Mesothelial cell of epicardium (in vitro differentiated cells): ENCODE measurements around the gene KLF11. TPM values are rescaled to one million over a fixed set of nuclear protein-coding genes. Genes with fewer than 3 reads are reported as not detected.

ENCODE experiments used
- DNase-seq, 2 experiments: peaks; one replicate each; pipeline ENCODE4 v3.0.0; 2021; ENCODE audit warnings: low spot score in 2 of 2; ENCODE audit not compliant: unreplicated experiment in 2 of 2
- H3K27ac Mint-ChIP-seq: 2 replicates; pipeline ENCODE4 v1.8.0; 2021; ENCODE audit warnings: mixed read lengths
- H3K27me3 Mint-ChIP-seq: 2 replicates; pipeline ENCODE4 v1.8.0; 2021; ENCODE audit warnings: low read depth, mixed read lengths
- H3K36me3 Mint-ChIP-seq: 2 replicates; pipeline ENCODE4 v1.8.0; 2021; ENCODE audit warnings: mixed read lengths
- H3K4me1 Mint-ChIP-seq: 2 replicates; pipeline ENCODE4 v1.8.0; 2021; ENCODE audit warnings: mixed read lengths
- H3K4me3 Mint-ChIP-seq: 2 replicates; pipeline ENCODE4 v1.8.0; 2021; ENCODE audit warnings: mild to moderate bottlenecking, moderate library complexity, mixed read lengths
- H3K9me3 Mint-ChIP-seq: 2 replicates; pipeline ENCODE4 v1.8.0; 2021; ENCODE audit warnings: mixed read lengths
- total RNA-seq: library from RNA; stranded (reverse); gene quantifications from 3 replicates; pipeline ENCODE4 v1.2.1, GENCODE V29; 2021
- TF ChIP-seq, protein P1 (sequence below): fragments of 200-600 bp; sonication (generic); IDR thresholded peaks from one replicate; pipeline ENCODE4 v1.5.0; 2021; ENCODE audit warnings: antibody characterized with exemption; ENCODE audit not compliant: unreplicated experiment

KLF11 gene
- total RNA-seq, 1 donor from 2014 or later, result 15.8 TPM

DNA sequence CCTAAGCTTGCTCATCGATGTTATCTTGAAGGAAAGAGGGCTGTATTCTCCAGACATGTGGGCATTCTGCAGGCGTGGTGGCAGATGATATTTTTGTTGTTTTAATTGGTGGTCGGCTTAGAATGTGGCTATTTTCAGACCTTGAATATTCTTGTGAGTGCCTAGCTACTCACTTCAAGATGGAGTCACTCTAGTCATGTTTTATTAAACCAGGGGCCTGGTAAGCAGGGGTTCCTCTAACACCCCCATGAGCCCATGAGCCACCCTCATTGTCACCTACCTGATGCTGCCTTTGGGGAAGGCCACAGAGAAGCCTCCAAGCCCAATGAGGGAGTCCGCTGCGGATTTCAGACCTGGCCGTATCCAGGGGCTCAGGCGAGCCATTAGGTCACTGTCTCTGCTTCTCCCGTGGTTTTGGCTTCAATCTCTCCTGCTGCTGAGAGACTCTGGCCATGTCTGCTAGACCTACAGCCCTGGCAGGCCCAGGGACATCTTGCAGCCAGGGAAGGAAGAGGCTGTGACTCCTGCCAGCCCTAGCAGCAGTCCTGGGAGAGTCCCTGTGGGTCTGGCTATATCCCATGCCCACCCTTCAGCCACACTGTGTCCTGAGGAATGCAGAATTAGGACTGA lies 16.3 kb upstream of the KLF11 start:
- no peak for DNase-seq
- no peak overlapping the region for H3K4me3 Mint-ChIP-seq
- H3K27me3 Mint-ChIP-seq, result no peaks in the 10 kb centered on the region
- H3K27ac Mint-ChIP-seq, result no peak overlapping the region
- no peaks in the 10 kb centered on the region for H3K9me3 Mint-ChIP-seq
- TF ChIP-seq, protein P1, sequence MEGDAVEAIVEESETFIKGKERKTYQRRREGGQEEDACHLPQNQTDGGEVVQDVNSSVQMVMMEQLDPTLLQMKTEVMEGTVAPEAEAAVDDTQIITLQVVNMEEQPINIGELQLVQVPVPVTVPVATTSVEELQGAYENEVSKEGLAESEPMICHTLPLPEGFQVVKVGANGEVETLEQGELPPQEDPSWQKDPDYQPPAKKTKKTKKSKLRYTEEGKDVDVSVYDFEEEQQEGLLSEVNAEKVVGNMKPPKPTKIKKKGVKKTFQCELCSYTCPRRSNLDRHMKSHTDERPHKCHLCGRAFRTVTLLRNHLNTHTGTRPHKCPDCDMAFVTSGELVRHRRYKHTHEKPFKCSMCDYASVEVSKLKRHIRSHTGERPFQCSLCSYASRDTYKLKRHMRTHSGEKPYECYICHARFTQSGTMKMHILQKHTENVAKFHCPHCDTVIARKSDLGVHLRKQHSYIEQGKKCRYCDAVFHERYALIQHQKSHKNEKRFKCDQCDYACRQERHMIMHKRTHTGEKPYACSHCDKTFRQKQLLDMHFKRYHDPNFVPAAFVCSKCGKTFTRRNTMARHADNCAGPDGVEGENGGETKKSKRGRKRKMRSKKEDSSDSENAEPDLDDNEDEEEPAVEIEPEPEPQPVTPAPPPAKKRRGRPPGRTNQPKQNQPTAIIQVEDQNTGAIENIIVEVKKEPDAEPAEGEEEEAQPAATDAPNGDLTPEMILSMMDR, result no peak
- no peaks in the 10 kb centered on the region for H3K36me3 Mint-ChIP-seq
- H3K4me1 Mint-ChIP-seq, result peaks cover 11% of the 10 kb centered on the region

DNA sequence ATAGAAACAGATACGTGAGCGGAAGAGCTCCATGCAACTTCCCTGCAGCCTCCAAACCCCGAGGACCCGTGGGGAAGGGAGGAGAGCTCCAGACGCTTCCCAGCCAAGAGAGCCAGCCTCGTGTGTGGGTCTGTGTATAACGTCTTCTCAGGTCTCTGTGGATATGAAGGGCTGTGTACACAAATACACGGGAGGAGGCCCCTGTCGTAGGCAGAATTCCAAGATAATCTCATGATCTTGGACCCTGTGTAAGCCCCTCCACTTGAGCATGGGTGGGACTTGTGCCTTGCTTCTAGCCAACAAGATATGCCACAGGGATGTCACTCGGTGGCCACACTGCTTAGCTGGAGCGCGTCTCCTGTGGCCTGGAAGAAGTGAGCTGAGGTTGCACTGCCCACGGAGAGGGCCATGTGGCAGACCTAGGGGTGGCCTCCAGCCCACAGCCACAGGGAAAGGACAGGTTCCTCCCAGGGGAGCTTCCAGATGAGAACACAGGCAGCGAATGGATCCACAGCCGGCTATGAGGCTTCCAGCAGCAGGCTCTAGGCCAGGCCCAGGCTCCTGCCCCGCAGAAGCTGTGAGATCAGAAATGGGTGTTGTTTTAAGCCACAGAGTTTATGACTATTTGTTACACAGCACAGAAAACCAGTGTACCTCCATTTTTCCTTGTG lies 15.6 kb upstream of the KLF11 start:
- Mint-ChIP-seq H3K36me3 (no peaks in the 10 kb centered on the region), H3K27ac (no peak overlapping the region), H3K4me3 (no peak overlapping the region), H3K4me1 (peaks cover 11% of the 10 kb centered on the region), H3K27me3 (no peaks in the 10 kb centered on the region), H3K9me3 (no peaks in the 10 kb centered on the region)
- TF ChIP-seq, protein P1, result no peak
- no peak for DNase-seq

DNA sequence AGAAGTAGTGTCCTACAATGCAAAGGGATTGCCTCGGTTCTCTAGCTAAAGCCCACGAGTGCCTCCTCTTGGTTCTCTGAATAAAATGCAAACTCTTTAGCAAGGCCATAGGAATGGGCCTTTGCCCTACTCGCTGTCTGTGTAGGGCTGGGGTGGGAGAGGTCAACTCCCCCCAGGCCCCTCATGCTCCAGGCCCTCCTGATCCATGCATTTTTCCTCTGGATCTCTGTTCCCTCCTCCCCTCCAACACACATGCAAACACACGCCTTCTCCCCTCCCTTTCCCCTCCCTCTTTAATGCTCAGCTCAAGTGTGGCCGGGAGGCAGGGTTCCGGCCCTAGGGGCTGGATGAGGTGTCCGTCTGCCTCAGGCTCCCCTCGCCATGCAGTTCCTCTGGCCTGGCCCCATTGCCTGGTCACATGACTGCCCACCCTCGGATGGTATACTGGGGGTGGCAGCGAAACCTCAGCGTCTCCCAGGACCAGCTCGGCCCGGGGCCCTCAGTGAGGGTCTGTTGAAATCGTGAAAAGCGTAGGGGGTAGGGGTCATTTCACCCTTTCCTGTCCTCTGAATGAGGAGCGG lies 14.9 kb upstream of the KLF11 start:
- no peak overlapping the region for H3K27ac Mint-ChIP-seq
- no peak for DNase-seq
- H3K4me3 Mint-ChIP-seq, result no peak overlapping the region
- TF ChIP-seq, protein P1, result no peak
- H3K27me3 Mint-ChIP-seq, result no peaks in the 10 kb centered on the region
- H3K9me3 Mint-ChIP-seq, result no peaks in the 10 kb centered on the region
- no peaks in the 10 kb centered on the region for H3K36me3 Mint-ChIP-seq
- H3K4me1 Mint-ChIP-seq, result peaks cover 11% of the 10 kb centered on the region

DNA sequence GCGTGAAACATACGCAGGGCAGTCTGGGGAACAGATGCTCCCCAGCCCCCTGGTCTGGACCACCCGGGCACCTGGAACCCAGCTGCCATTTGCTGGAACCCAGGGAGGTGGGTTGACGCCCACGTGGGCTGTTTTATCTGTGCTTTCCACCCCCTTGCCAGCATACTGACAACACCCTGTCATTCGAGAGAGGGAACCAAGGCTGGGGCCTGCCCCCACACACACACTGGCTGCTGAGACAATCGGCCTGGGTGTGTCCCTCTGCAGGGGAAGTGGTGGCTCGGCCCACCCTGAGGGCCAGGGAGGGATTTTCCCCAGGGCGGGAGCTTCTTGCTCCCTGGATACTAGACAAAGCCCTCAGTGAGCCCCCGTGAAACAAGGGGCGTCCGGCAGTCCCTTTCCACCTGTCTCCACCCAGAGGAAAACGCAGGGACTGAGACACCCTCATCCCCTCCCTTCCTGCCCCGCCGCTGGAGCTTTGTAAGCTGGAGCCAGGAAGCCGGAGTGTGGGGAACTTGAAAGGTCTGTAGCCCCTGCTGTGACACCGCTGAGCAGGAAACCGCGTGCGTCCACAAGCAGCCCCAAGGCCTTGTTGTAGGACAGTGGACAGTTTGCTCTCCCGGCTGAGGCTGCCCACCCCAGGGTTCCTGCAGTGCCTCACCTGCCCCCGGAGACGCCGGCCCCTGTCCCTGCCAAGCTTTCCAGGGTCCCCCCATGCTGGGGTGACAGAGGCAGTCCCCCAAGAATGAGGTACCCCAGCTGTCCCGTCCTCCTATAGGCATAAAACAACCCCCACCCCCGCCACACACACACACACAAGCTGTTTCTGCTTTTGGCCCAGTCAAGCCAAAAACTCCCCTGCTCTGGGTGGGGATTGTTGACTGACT lies 14.1 kb upstream of the KLF11 start:
- no peaks in the 10 kb centered on the region for H3K9me3 Mint-ChIP-seq
- H3K36me3 Mint-ChIP-seq, result no peaks in the 10 kb centered on the region
- no peaks in the 10 kb centered on the region for H3K27me3 Mint-ChIP-seq
- no peak overlapping the region for H3K4me3 Mint-ChIP-seq
- no peak for DNase-seq
- no peak overlapping the region for H3K27ac Mint-ChIP-seq
- H3K4me1 Mint-ChIP-seq, result peaks cover 11% of the 10 kb centered on the region
- TF ChIP-seq, protein P1, result no peak

DNA sequence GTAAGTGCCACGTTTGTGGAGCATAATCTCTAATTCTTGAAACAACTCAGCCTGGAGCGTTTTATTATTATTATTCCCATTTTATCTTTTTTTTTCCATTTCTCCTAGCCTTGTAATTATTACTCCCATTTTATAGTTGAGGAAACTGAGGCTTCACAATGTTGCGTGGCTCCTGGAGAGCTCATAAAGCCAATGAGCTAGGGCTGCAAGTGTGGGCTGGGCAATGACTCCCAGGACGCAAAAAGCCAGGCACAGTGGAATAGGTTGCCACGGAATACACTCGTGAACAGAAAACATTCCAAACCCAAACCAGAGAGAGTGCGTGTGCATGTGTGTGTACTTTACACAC lies 13.5 kb upstream of the KLF11 start:
- TF ChIP-seq, protein P1, result no peak
- Mint-ChIP-seq H3K36me3 (no peaks in the 10 kb centered on the region), H3K4me3 (no peak overlapping the region), H3K27me3 (no peaks in the 10 kb centered on the region), H3K27ac (no peak overlapping the region), H3K4me1 (peaks cover 11% of the 10 kb centered on the region), H3K9me3 (no peaks in the 10 kb centered on the region)
- no peak for DNase-seq
